Stimulated activated CD8-positive, alpha-beta memory T cell treated with anti-CD3 and anti-CD28 coated beads, Interleukin-12 subunit alpha, Interleukin-12 subunit beta, amount 100 ng/mL, for 24 hours (primary cell): ENCODE results near the gene TK1.
A peak's percentile ranks its signal among the peaks of the same experiment; 100 is the strongest.
"Not testable (repeated sequence)": the region's sequence is repeated elsewhere in the genome, so short reads cannot be mapped to it uniquely, and the experiment has no call there.

Experiments
- DNase-seq: peaks from one replicate; pipeline ENCODE4 v3.0.0-alpha.2; 2020; ENCODE audit errors: extremely low read depth

The TK1 gene

DNA sequence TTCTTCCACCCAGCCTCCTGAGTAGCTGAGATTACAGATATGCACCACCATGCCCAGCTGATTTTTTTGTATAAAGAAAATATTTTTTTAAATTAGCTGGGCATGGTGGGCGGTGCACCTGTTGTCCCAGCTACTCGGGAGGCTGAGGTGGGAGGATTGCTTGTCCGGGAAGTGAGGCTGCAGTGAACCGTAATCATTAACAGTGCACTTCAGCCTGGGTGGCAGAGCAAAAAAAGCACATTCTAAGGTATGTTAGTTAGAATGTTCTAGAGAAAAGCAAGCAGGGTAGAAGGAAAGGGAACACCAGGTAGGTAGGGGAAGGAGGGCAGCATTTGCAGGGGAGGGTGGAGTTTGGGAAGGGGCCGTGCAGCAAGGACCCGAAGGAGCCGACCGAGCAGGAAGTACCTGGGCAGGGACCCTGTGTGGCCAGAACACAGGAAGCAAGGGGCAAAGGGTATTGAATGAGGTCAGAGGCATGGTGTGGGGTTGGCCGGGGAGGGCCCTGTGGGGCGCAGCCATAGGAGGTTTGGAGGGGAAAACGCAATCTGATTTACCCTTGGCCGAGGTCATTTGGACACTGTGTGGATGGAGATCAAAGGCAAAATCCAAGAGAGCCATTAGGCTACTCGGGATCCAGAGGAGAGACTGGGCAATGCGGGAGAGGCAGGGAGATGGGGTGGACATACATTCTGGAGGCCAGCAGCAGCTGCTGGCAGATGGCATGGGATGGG lies 38.4 kb downstream of the TK1 start:
- no peak for DNase-seq

DNA sequence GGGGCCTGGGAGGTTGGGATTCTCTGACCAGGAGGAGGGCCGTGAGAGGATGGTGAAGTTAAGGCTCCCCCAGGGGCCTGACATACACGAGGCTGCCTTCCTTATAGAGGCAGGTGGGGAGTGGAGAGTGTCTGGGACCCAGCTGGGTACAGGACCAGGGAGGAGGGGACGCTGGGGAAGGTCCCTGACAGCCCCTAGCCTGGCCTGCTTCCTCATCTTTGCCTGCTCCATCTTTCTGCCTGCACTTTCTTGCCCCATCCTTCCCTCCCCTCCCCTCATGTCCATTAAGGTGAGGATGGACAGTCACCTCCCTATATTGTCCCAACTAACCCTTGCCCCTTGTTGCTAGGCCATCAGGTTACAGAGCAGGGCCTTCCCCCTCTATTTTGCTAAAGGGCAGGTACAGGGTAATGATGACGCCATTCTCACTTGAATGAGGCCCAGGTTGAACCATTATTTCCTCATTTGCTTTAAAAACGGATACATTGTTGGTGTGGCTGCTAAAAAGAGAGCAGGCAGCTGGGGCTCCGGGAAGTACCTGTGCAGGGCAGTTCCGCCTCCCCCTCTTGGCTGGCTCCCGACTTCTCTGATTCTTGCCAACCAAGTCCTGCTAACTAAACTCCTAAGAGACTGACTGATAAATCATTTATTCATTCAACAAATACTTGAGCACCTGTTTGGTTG lies 39.4 kb downstream of the TK1 start:
- DNase-seq = no peak

DNA sequence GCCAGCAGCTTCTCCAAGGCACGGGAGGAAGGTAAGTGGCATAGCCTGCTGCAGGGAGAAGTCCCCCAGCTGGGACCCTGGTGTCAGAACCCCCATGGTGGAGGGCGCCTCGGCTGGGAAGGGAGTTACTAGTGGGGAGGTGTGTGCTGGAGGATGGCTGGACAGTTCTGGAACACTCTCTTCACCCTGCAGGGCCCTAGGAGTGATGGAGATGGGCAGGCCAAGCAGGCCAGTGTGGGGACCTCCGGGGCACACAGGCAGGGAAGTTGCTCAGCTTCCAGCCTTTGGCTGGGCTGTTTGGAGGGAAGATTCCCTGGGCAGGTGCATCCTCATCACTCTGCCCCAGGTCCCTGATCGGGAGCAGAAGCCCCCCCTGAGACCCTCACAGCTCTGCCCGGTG lies 40.0 kb downstream of the TK1 start:
- no peak for DNase-seq

DNA sequence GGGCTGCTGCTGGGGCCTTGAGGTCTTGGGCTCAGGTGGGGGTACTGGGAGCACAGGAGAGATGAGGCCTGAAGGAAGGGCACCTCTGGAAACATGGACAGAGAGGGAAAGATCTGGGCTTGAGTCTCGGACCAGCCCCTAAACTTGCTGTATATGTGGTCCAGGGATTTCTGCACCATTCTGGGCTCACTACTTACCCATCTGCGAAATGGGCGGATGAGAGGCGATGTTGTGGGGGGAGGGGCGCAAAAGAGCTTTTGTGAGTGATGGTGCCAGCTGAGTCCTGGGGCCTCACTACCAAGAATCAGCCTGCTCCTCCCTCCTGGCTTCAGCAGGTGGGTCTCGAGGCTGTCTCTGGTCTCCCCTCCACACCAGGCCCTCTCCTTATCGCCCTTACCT lies 40.4 kb downstream of the TK1 start:
- no peak for DNase-seq

DNA sequence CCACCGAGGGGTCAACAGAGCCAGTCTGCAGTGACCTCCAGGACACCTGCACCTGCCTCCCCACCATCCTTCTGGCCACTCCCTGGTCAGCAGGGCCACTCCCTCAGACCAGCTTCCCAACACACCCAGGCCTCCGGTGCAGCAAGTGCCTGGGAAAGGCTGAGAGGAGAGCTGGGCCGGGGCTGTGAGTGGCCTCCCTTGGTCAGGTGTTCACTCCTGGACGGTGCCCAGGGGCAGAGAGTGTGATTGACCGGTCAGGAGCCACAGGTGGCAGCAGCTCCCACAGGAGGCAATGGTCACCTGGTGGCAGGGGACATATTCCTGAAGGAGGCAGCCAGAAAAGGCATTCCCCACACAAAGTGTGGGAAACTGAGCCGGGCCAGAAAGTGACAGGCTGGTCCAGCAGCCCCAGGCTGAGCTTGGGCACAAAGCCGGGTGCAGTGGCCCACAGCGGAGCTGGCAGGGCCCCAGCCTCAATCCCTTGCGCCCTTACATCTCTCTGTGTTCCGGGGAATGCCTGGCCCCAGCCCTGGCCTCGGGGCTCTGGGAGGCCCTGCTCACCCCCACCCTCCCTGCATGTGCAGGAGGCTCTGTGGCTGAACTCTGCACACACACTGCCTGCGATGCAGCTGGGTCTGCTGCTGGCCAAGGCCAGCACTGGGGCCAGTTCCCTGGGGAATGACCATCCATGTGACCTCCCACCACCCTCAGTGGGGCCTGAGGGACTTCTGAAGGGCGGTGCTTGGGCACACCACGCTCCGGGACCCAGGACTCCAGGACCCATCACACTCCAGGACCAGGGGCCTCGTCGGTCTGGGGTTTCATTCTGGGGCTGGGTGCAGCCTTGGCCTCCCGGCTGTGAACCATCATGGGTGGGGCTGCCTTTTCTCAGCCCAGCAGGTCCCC lies 41.9 kb downstream of the TK1 start:
- DNase-seq = no peak

DNA sequence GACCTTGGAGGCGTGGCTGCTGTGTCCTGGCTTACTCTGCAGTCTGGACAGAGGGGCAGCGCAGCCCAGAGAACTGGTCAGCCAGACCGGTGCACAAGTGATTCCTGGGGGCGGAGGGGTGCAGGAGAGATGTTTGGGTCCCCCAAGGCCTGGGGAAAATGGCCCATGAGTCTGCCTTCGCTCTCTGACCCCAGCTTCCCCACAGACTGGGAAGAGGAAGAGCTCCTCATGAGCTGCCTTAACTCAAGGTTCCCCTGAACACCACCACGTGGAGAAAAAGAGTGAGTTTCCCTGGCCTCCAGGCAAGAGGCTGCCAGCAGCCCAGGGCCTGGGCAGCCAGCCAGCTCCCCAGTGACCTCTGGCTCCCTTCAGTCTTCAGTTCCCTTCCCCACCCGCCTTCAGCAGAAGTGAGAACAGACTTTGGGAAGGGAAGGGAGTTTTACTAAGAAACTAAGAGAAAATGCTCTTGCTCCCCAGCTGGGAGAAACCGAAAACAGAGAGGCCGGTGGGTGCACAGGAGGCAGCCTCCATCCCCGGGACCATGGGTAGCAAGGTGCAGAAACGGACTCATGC lies 42.6 kb downstream of the TK1 start:
- no peak for DNase-seq

DNA sequence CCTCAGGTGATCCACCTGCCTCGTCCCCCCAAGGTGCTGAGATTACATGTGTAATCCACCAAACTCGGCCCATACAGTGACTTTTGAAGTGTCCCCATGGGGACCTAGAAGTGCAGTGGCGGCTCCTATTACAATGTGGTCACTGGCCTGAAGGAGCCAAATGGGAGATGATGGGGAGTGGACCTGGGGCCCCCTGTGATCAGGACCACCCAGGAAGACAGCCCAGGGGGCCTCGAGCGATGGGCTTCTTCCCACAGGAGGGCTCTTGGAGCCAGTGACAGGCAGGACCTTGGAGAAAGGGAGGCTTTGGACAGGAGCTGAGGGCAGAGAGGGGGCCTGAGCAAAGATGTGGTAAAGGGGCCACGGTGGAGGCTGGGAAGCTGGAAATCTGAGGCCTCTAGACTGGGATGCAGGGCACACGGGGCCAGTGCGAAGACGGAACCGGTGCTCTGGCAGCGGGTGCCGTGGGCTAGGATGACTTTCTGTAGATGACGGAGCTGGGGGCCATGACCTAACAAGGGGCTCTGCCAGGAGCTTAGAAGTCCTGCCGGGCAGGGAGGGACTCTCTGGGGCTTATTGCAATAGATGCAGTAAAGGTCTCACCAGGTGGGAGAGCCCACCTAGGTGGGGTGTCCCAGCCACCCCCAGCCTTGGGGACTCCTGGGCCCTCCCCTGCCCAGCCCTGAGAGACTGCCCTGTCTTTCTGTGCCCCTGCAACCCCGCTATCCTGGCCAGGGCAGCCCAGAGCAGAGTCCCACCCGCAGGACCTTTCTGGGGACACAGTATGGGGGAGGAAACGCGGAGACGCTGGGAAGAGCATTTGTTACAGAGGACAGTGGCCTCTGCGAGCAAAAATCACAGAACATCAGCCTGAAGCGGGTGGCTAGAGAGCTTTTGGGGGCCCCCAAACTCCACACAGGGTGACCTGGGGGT lies 43.4 kb downstream of the TK1 start:
- no peak for DNase-seq

DNA sequence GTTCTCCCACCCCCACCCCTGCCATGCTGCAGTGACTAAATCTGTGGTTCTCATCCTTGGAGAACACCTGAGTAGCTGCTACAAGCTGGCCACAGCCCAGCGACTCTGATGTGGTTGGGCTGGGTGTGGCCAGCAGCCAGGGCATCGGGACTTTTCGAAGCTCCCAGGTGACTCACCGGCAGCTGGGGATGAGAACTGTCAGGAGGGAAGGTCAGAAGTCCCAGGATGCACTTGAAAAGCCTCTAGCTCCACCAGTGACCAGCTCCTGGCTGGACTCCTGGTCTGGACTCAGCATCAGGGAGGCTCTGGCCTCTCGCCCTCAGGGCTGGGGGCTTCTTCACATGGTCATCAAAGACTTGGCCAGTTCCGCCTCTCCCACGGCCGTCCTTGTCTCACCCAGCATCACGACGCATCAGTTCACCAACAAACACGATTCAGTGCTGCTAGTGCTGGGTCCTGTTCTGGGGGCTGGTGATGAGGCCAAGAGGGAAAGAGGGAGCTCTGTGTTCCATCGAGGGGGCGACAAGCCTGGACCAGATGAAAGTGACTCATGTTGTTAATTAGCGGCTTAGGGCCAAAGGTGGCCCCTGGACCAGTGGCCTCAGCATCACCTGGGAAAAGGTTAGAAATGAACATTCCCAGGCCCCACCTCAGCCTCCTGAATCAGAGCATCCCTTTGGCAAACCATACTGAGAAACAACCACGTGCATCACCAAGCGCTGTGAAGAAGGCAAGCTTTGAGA lies 44.6 kb downstream of the TK1 start:
- DNase-seq = no peak

DNA sequence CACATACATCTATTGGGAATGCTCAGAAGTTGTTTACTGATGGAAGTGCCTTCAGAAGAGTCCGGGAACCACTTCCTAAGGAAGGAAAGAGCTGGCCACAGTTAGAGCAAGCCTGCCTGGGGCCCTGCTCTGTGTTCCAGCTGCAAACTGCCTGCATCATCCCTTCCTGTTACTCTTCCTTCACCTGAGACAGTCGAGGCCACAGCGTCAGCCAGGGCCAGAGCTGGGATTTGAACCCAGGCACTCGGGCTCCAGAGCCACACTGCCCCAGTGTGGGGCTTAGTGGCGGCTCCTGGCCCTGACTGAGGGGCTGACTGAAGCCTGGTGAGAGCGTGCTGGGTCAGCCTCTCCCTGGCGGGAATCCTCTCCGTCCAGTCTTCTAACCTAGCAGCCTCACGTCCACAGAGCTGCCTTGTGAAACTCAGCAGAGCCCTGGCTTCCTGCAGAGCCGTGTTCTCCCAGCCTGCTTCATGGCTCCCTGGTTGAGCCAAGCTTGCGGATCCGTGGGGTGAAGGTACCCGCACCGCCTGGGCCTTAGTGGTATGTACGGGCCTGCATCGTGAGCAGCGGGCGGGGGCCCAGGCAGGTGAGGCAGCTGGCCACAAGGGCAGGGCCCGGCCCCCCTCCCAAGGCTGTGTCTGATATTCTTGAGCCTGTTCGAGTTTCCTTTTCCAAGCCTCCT lies 45.3 kb downstream of the TK1 start:
- no peak for DNase-seq

DNA sequence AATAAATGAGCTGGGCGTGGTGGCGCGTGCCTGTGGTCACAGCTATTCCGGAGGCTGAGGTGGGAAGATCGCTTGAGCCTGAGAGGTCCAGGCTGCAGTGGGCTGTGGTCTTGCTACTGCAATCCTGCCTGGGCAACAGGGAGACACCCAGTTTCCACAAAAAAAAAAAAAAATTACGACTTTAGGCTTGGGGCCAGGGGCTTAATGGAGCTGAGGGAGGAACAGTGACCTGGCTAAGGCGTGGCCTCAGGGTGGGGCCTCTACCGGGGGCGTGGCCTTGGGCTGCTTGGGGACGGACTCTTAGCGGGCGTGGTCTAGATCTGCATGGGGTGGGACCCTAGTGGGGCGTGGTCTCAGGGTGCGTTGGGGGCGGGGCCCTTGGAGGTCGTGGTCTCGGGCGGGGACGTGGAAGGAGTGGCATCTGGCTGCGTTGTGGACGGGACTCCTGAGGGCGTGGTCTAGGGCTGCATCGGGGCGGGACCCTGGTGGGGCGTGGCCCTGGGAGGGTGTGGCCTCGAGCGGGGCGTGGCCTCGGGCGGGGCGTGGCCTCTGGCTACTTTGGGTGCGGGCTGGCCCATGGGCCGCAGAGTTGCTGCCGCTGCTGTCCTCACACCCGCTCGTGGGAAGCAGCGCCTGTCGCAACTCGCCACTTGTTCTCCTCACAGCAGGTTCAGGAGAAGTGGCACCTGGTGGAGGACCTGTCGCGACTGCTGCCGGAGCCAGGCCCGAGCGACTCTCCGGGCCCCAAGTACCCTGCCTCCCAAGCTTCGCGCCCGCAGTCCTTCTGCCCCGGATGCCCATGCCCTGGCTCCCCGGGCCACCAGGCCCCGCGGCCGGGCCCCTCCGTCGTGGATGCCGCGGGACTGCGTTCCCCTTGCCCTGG lies 46.4 kb downstream of the TK1 start:
- DNase-seq = peak; percentile 87

DNA sequence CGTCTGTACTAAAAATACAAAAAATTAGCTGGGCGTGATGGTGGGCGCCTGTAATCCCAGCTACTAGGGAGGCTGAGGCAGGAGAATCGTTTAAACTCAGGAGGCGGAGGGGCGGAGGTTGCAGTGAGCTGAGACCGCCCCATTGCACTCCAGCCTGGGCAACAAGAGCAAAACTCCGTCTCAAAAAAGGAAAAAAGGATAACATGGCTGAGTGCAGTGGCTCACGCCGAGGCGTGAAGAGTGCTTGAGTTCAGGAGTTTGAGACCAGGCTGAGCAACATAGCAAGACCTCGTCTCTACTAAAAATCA lies 47.0 kb downstream of the TK1 start:
- DNase-seq = not testable (repeated sequence)

DNA sequence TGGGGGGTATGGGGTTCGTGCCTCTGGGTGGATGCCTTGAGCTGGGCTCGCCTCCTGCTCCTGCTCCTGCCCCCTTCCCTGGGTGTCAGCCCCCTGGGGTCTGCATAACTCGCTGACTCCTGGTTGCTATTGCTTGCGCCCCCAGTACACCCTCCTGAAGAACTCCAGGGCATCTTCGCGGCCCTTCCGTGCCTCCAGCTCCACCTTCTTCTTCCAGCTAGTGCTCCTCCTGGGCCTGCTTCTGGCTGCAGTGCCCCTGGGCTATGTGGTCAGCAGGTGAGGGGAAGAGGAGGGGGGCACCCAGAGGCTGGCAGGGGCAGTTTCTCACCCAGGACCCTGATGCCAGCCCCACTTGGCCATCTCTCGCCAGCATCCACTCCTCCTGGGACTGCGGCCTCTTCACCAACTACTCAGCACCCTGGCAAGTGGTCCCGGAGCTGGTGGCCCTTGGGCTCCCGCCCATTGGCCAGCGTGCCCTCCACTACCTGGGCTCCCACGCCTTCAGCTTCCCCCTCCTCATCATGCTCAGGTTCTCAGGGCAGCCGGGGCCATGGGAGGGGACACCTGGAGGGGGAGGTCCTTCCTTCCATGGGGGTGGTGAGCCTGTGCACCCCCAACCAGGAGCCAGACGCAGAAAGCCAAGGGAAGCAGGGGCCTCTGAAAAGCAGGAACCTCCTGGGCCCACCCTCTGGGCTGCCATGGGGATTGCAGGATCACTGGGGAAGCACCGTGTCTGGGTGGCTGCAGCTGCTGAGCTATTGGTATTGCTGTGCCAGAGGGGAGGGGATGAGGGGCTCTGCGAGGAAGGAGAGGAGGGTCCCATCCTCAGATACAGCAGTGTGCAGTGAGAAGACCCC lies 48.4 kb downstream of the TK1 start:
- no peak for DNase-seq

DNA sequence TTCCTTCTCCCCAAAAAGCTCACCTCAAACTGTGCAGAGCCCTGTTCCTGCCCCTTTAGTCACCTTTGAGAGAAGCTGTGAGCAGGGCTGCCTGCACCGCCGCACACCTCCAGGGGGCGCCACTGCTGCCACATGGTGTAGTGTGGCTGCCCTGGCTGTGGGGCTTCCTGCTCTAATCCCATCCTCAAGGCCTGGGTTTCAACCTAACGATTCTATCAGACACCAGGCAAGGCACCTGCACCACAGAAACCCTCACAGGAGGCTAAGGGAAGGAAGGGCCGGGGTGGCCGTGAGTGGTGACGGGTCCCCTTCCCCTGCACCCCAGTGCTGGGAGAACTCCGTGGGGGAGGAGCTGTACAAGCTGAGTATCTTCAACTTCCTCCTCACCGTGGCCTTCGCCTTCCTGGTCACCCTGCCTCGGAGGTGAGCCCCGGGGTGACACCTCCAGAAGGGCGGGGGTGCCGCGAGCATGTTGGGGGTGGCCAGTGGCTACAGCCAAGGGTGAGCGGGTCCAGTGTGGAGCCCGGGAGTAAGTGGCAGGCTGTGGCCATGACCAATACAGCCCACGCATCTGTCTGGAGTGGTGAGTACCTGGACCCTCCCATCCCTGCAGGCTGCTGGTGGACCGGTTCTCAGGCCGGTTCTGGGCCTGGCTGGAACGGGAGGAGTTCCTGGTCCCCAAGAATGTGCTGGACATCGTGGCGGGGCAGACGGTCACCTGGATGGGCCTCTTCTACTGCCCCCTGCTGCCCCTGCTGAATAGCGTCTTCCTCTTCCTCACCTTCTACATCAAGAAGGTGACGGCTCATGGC lies 49.3 kb downstream of the TK1 start:
- no peak for DNase-seq

DNA sequence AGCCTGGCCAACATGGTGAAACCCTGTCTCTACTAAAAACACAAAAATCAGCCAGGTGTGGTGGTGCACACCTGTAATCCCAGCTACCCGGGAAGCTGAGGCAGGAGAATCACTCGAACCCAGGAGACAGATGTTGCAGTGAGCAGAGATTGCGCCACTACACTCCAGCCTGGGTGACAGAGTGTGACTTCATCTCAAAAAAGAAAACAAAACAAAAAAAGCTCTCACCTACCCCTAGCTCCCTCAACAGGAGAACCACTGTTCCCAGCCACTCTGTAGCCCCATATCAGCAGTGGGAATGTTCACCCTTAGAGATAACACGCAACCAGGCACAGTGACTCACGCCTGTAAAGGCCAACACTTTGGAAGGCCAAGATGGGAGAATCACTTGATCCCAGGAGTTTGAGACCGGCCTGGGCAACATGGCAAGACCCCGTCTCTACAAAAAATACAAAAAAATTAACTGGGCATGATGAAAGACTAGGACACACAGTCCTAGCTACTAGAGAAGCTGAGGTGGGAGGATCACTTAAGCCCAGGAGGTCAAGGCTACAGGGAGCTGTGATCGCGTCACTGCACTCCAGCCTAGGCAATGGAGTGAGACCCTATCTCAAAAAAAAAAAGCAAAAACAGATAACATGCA lies 50.9 kb downstream of the TK1 start:
- no peak for DNase-seq

DNA sequence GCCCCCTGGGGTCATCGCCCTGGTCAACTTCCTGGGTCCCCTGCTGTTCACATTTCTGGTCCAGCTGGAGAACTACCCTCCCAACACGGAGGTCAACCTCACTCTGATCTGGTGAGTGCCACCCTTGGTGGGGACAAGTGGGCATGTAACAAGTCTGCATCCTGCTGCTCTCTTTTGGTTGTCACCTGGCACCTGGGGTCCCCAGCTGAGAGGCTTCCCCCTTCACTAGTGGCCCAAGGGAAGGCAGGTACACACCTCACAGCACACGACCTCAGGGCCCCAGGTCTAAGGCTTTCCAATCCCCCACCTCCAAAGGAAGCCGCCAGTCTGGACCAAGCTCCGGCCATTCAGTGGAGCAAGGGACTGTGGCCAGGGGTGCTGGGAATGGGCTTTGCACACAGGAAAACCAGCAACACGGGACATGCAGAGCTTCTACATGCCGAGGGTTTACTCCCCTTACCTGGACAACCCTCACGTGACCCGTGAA lies 51.9 kb downstream of the TK1 start:
- no peak for DNase-seq
